H9 (cell line): Measurements from ENCODE around the gene KIF26B. TPM values are rescaled to one million over a fixed set of nuclear protein-coding genes. Genes with fewer than 3 reads are reported as not detected.

ENCODE experiments used
- DNase-seq: peaks from one replicate; pipeline ENCODE4 v3.0.0-alpha.2; 2017
- H2AFZ ChIP-seq: one replicate; pipeline ENCODE4 v1.6.1; 2013; ENCODE audit warnings: mild to moderate bottlenecking, low read length, control low read depth, moderate library complexity
- H2AK5ac ChIP-seq: 2 replicates; pipeline ENCODE4 v1.6.1; 2013; ENCODE audit warnings: low read length, control low read depth, mixed read lengths; ENCODE audit not compliant: insufficient read length
- H2BK120ac ChIP-seq: one replicate; pipeline ENCODE4 v1.6.1; 2013; ENCODE audit warnings: low read depth, mild to moderate bottlenecking, low read length, control low read depth, inconsistent platforms; ENCODE audit not compliant: poor library complexity, severe bottlenecking
- H2BK12ac ChIP-seq: 2 replicates; pipeline ENCODE4 v1.6.1; 2013; ENCODE audit warnings: low read length, control low read depth, mixed read lengths, low read depth; ENCODE audit not compliant: insufficient read length
- H2BK15ac ChIP-seq: 2 replicates; pipeline ENCODE4 v1.6.1; 2013; ENCODE audit warnings: low read depth, low read length, control low read depth
- H2BK20ac ChIP-seq: one replicate; pipeline ENCODE4 v1.6.1; 2013; ENCODE audit warnings: low read depth, mild to moderate bottlenecking, low read length, control low read depth, inconsistent platforms; ENCODE audit not compliant: poor library complexity, severe bottlenecking
- H2BK5ac ChIP-seq: 2 replicates; pipeline ENCODE4 v1.6.1; 2013; ENCODE audit warnings: low read length, control low read depth, mixed read lengths; ENCODE audit not compliant: insufficient read length
- H3K14ac ChIP-seq: 2 replicates; pipeline ENCODE4 v1.6.1; 2013; ENCODE audit warnings: low read length, control low read depth; ENCODE audit not compliant: insufficient read depth
- H3K18ac ChIP-seq: 2 replicates; pipeline ENCODE4 v1.6.1; 2013; ENCODE audit warnings: low read depth, mild to moderate bottlenecking, mixed read lengths, low read length, control low read depth; ENCODE audit not compliant: insufficient read length
- H3K23ac ChIP-seq: 2 replicates; pipeline ENCODE4 v1.6.1; 2013; ENCODE audit warnings: low read length, control low read depth, mixed read lengths, low read depth; ENCODE audit not compliant: insufficient read length
- H3K23me2 ChIP-seq: 2 replicates; pipeline ENCODE4 v1.6.1; 2013; ENCODE audit warnings: low read depth, mild to moderate bottlenecking, mixed read lengths, low read length, control low read depth; ENCODE audit not compliant: insufficient read length, poor library complexity, severe bottlenecking
- H3K27ac ChIP-seq: 2 replicates; pipeline ENCODE4 v1.5.1; 2013; ENCODE audit warnings: low read length, control low read depth, mixed read lengths, low read depth; ENCODE audit not compliant: insufficient read length
- H3K27me3 ChIP-seq: 2 replicates; pipeline ENCODE4 v1.6.1; 2013; ENCODE audit warnings: low read length, control low read depth, inconsistent platforms; ENCODE audit not compliant: insufficient read depth
- H3K4ac ChIP-seq: 2 replicates; pipeline ENCODE4 v1.6.1; 2013; ENCODE audit warnings: low read depth, mild to moderate bottlenecking, control low read depth, inconsistent platforms, low read length, moderate library complexity
- H3K4me1 ChIP-seq: 2 replicates; pipeline ENCODE4 v1.6.1; 2013; ENCODE audit warnings: low read length, control low read depth, inconsistent platforms; ENCODE audit not compliant: insufficient read depth
- H3K4me2 ChIP-seq: 2 replicates; pipeline ENCODE4 v1.6.1; 2013; ENCODE audit warnings: low read length, control low read depth, mixed read lengths; ENCODE audit not compliant: insufficient read length, insufficient read depth
- H3K56ac ChIP-seq: 2 replicates; pipeline ENCODE4 v1.6.1; 2013; ENCODE audit warnings: low read depth, mild to moderate bottlenecking, mixed read lengths, low read length, control low read depth; ENCODE audit not compliant: insufficient read length
- H3K79me1 ChIP-seq: 2 replicates; pipeline ENCODE4 v1.6.1; 2013; ENCODE audit warnings: low read depth, mild to moderate bottlenecking, moderate library complexity, low read length, control low read depth, inconsistent platforms; ENCODE audit not compliant: insufficient read depth, poor library complexity, severe bottlenecking
- H3K79me2 ChIP-seq: 2 replicates; pipeline ENCODE4 v1.6.1; 2013; ENCODE audit warnings: low read length, control low read depth, inconsistent platforms; ENCODE audit not compliant: insufficient read depth
- H3K9ac ChIP-seq: 2 replicates; pipeline ENCODE4 v1.6.1; 2013; ENCODE audit warnings: low read length, control low read depth, mixed read lengths; ENCODE audit not compliant: insufficient read length; ENCODE audit errors: extremely low read depth
- H3K9me3 ChIP-seq: one replicate; pipeline ENCODE4 v1.6.1; 2013; ENCODE audit warnings: low read depth, low read length, inconsistent platforms; ENCODE audit not compliant: control insufficient read depth
- H3T11ph ChIP-seq: one replicate; pipeline ENCODE4 v1.6.1; 2013; ENCODE audit warnings: mild to moderate bottlenecking, low read length, control low read depth, inconsistent platforms
- H4K20me1 ChIP-seq: one replicate; pipeline ENCODE4 v1.6.1; 2013; ENCODE audit not compliant: control insufficient read depth, insufficient read length, insufficient read depth
- H4K5ac ChIP-seq: 2 replicates; pipeline ENCODE4 v1.6.1; 2013; ENCODE audit warnings: low read depth, mild to moderate bottlenecking, mixed read lengths, low read length, control low read depth; ENCODE audit not compliant: insufficient read length
- H4K8ac ChIP-seq: replicated peaks from 2 replicates; pipeline ENCODE4 v1.6.1; 2013; ENCODE audit warnings: low read length, control low read depth, mixed read lengths, low read depth; ENCODE audit not compliant: insufficient read length
- H4K91ac ChIP-seq: 2 replicates; pipeline ENCODE4 v1.6.1; 2013; ENCODE audit warnings: low read depth, mild to moderate bottlenecking, moderate library complexity, mixed read lengths, low read length, control low read depth; ENCODE audit not compliant: insufficient read length
- H3K27ac Mint-ChIP-seq, 3 experiments: 2 replicates in 2 of 3; 3 replicates in 1 of 3; pipeline ENCODE4 v1.8.0; 2020 to 2021; ENCODE audit warnings: mixed read lengths in 3 of 3, mild to moderate bottlenecking in 1 of 3, moderate library complexity in 1 of 3
- H3K27me3 Mint-ChIP-seq: 2 replicates; pipeline ENCODE4 v1.8.0; 2021; ENCODE audit warnings: low read depth, mild to moderate bottlenecking, moderate library complexity, mixed read lengths
- H3K36me3 Mint-ChIP-seq, 3 experiments: 2 replicates in 2 of 3; 3 replicates in 1 of 3; pipeline ENCODE4 v1.8.0; 2020 to 2021; ENCODE audit warnings: low read depth in 3 of 3, mixed read lengths in 3 of 3; ENCODE audit not compliant: insufficient read depth in 1 of 3
- H3K4me1 Mint-ChIP-seq, 2 experiments: 2 replicates each; pipeline ENCODE4 v1.8.0; 2020; ENCODE audit warnings: mixed read lengths in 2 of 2
- H3K4me3 Mint-ChIP-seq, 2 experiments: 2 replicates in 1 of 2; 3 replicates in 1 of 2; pipeline ENCODE4 v1.8.0; 2020 to 2021; ENCODE audit warnings: mild to moderate bottlenecking in 2 of 2, mixed read lengths in 2 of 2, moderate library complexity in 1 of 2
- H3K9me3 Mint-ChIP-seq, 2 experiments: 2 replicates in 1 of 2; 3 replicates in 1 of 2; pipeline ENCODE4 v1.8.0; 2020; ENCODE audit warnings: mild to moderate bottlenecking in 2 of 2, mixed read lengths in 2 of 2, moderate library complexity in 1 of 2
- WGBS: extraction: QIAGEN DNeasy Blood & Tissue Kit; methylation state at CpG from one replicate; pipeline ENCODE4 v1.1.7; 2013; ENCODE audit warnings: missing lambda C conversion rate, low lambda C conversion rate, mixed read lengths; ENCODE audit not compliant: insufficient read length; ENCODE audit errors: extremely low coverage; 5-methylcytosine and 5-hydroxymethylcytosine counted together
- total RNA-seq: library from RNA; stranded (reverse); gene quantifications from 2 replicates; pipeline ENCODE4 v1.2.1, GENCODE V29; 2021
- TF ChIP-seq, protein P1 (sequence below): fragments of 200-600 bp; sonication (generic); conservative IDR thresholded peaks from 3 replicates; pipeline ENCODE4 v1.8.0; 2021; ENCODE audit warnings: antibody characterized with exemption, mild to moderate bottlenecking

Gene KIF26B
- total RNA-seq, 1 experiment from 2014 or later, result 0.13 TPM

DNA sequence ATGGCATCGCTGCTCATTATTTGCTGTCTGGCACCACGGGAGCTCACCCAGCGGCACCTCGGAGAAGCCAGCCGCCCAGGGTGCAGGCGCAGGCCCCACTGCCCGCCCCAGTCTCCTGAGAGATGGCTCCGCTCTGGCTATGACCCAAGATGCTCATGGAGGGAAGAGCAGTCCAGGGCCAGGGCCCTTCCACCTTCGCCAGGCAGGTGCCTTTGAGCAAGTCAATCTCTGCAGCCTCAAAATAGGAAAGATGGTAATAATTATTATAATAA, 437.3 kb downstream of the KIF26B start:
- Histone ChIP-seq H4K20me1 (no peaks in the 10 kb centered on the region), H3K27ac (no peak overlapping the region), H3K23me2 (no peaks in the 10 kb centered on the region), H3K18ac (no peak overlapping the region), H2BK5ac (no peak overlapping the region), H3K79me1 (no peaks in the 10 kb centered on the region), H3K23ac (no peak overlapping the region), H3T11ph (no peak overlapping the region), H2BK12ac (no peak overlapping the region), H2AK5ac (no peak overlapping the region), H3K9ac (no peak overlapping the region), H2BK120ac (no peak overlapping the region), H3K56ac (no peak overlapping the region), H4K91ac (no peak overlapping the region), H3K4me2 (no peak overlapping the region), H3K27me3 (no peaks in the 10 kb centered on the region), H2AFZ (no peak overlapping the region), H4K5ac (no peak overlapping the region), H2BK15ac (no peak overlapping the region), H3K4me1 (no peaks in the 10 kb centered on the region), H3K4ac (no peak overlapping the region), H3K9me3 (no peaks in the 10 kb centered on the region), H4K8ac (no peak overlapping the region), H3K79me2 (no peaks in the 10 kb centered on the region), H3K14ac (no peak overlapping the region), H2BK20ac (no peak overlapping the region)
- Mint-ChIP-seq H3K9me3 (peaks cover 3% of the 10 kb centered on the region in 2 experiments; a peak in 2 of 5 replicates), H3K27me3 (peaks cover 2% of the 10 kb centered on the region; the same call in 1 of the 2 replicates), H3K4me1 (peaks cover 0 to 3% of the 10 kb centered on the region in 2 experiments; a peak in 1 of 4 replicates), H3K27ac (peak overlapping the region in 1 of 3 experiments; percentile 85; a peak in 1 of 7 replicates), H3K4me3 (no peak overlapping the region), H3K36me3 (no peaks in the 10 kb centered on the region)
- no CpG with 5 or more reads among the region's 9 CpGs for WGBS
- TF ChIP-seq, protein P1, sequence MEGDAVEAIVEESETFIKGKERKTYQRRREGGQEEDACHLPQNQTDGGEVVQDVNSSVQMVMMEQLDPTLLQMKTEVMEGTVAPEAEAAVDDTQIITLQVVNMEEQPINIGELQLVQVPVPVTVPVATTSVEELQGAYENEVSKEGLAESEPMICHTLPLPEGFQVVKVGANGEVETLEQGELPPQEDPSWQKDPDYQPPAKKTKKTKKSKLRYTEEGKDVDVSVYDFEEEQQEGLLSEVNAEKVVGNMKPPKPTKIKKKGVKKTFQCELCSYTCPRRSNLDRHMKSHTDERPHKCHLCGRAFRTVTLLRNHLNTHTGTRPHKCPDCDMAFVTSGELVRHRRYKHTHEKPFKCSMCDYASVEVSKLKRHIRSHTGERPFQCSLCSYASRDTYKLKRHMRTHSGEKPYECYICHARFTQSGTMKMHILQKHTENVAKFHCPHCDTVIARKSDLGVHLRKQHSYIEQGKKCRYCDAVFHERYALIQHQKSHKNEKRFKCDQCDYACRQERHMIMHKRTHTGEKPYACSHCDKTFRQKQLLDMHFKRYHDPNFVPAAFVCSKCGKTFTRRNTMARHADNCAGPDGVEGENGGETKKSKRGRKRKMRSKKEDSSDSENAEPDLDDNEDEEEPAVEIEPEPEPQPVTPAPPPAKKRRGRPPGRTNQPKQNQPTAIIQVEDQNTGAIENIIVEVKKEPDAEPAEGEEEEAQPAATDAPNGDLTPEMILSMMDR, result no peak
- DNase-seq, result no peak
